NCI-H146 treated with DMSO at 0.1 percent for 48 hours (cell line): ENCODE measurements around the gene CHURC1.

Experiments used
- DNase-seq: peaks from one replicate; lab custom pipeline; 2025; ENCODE audit not compliant: unreplicated experiment; lab: John Stamatoyannopoulos, UW

CHURC1 gene

GRCh38 chr14:64983439-64984310, 69.4 kb downstream of the CHURC1 start:
- DNase-seq = no peak
